CD8-positive, alpha-beta memory T cell (primary cell): ENCODE measurements around the gene C16orf54. TPM values are rescaled to one million over a fixed set of nuclear protein-coding genes. Genes with fewer than 3 reads are reported as not detected.
"Not testable (repeated sequence)": the region's sequence is repeated elsewhere in the genome, so short reads cannot be mapped to it uniquely, and the experiment has no call there.

Experiments used
- CTCF ChIA-PET: fragments of 350-600 bp; sonication (Branson Sonifier 250); formaldehyde crosslinking; loops from one replicate; lab custom pipeline; 2021; ENCODE audit warnings: antibody characterized with exemption; lab: Charles Lee
- POLR2A ChIA-PET: fragments of 350-600 bp; sonication (Branson Sonifier 250); formaldehyde crosslinking; loops from one replicate; lab custom pipeline; 2021; ENCODE audit warnings: antibody characterized with exemption; lab: Charles Lee
- DNase-seq, 5 donors: peaks; one replicate each; pipeline versions ENCODE4 v3.0.0 to v3.0.0-alpha.2; 2020 to 2022; ENCODE audit warnings: mixed read lengths in 1 of 5
- H3K27ac ChIP-seq: one replicate; pipeline ENCODE4 v1.7.0; 2013; ENCODE audit warnings: low read depth, mild to moderate bottlenecking, low read length, moderate library complexity
- H3K27me3 ChIP-seq: 2 replicates; pipeline ENCODE4 v1.7.0; 2013; ENCODE audit warnings: low read length, mild to moderate bottlenecking; ENCODE audit not compliant: insufficient read depth, poor library complexity, severe bottlenecking
- H3K36me3 ChIP-seq: 2 replicates; pipeline ENCODE4 v1.7.0; 2013; ENCODE audit warnings: mild to moderate bottlenecking, low read length, moderate library complexity; ENCODE audit not compliant: insufficient read depth
- H3K4me1 ChIP-seq: 2 replicates; pipeline ENCODE4 v1.7.0; 2013; ENCODE audit warnings: mild to moderate bottlenecking, low read length, moderate library complexity; ENCODE audit not compliant: insufficient read depth
- H3K4me3 ChIP-seq: 2 replicates; pipeline ENCODE4 v1.7.0; 2013; ENCODE audit warnings: mild to moderate bottlenecking, low read length
- H3K9me3 ChIP-seq: 2 replicates; pipeline ENCODE4 v1.7.0; 2013; ENCODE audit warnings: mild to moderate bottlenecking, low read length
- H3K27ac Mint-ChIP-seq, 8 donors: one replicate each; pipeline ENCODE4 v1.8.0; 2020 to 2021; ENCODE audit warnings: mixed read lengths in 8 of 8, mild to moderate bottlenecking in 6 of 8, inconsistent platforms in 3 of 8, moderate library complexity in 3 of 8
- H3K27me3 Mint-ChIP-seq, 2 donors: one replicate each; pipeline ENCODE4 v1.8.0; 2020 to 2021; ENCODE audit warnings: mixed read lengths in 2 of 2, mild to moderate bottlenecking in 1 of 2, moderate library complexity in 1 of 2
- H3K36me3 Mint-ChIP-seq, 3 donors: one replicate each; pipeline ENCODE4 v1.8.0; 2020 to 2021; ENCODE audit warnings: mixed read lengths in 3 of 3, inconsistent platforms in 1 of 3, mild to moderate bottlenecking in 1 of 3
- H3K4me1 Mint-ChIP-seq, 3 donors: one replicate each; pipeline ENCODE4 v1.8.0; 2020 to 2021; ENCODE audit warnings: mixed read lengths in 3 of 3, inconsistent platforms in 1 of 3, mild to moderate bottlenecking in 1 of 3
- H3K4me3 Mint-ChIP-seq, 7 donors: one replicate each; pipeline ENCODE4 v1.8.0; 2020 to 2021; ENCODE audit warnings: mixed read lengths in 7 of 7, mild to moderate bottlenecking in 6 of 7, moderate library complexity in 4 of 7, inconsistent platforms in 2 of 7
- H3K9me3 Mint-ChIP-seq, 5 donors: one replicate each; pipeline ENCODE4 v1.8.0; 2020 to 2022; ENCODE audit warnings: mixed read lengths in 5 of 5, mild to moderate bottlenecking in 3 of 5, moderate library complexity in 2 of 5, inconsistent platforms in 1 of 5
- polyA plus RNA-seq: library from polyadenylated mRNA; unstranded; fragments of 300-500 nt; fragmentation: Illumina TruSeq; gene quantifications from one replicate; pipeline ENCODE4 v1.2.3, GENCODE V29; 2021
- total RNA-seq, 2 experiments: library from RNA; stranded (reverse); gene quantifications; one replicate each; pipeline ENCODE4 v1.2.3, GENCODE V29; 2021

C16orf54 gene
- total and polyA plus RNA-seq, 3 experiments from 2014 or later = 32.3 to 45.0 (median 33.3) TPM

- H3K4me1 Mint-ChIP-seq = peaks cover 19 to 30% (median 30%) of the 10 kb centered on the region in 3 donors
- ChIA-PET CTCF (interaction anchor here (0.7 to 6.5 kb wide), 17 partner anchors 9 to 92 kb away, joined by 3 to 28 read pairs (median 4); partner anchors contain the start of genes C16orf54, KIF22 and PAGR1), POLR2A (interaction anchor here (0.5 to 0.7 kb wide), 3 partner anchors 14 to 75 kb away, joined by 3 to 7 read pairs (median 5); no protein-coding TSS in a partner anchor)
Observed at GRCh38 chr16:29729116-29729521, 16.7 kb downstream of the C16orf54 start.

GRCh38 chr16:29727452-29727851, 18.3 kb downstream of the C16orf54 start:
- peaks cover 2 to 4% (median 3%) of the 10 kb centered on the region in 3 donors for H3K36me3 Mint-ChIP-seq
- no peak overlapping the region for H3K27ac ChIP-seq
- H3K9me3 ChIP-seq = no peaks in the 10 kb centered on the region
- CTCF ChIA-PET = interaction anchor here (1.5 to 2.2 kb wide), 3 partner anchors 26 to 63 kb away, joined by 4 to 9 read pairs (median 6); partner anchors contain the start of gene KIF22
- POLR2A ChIA-PET = interaction anchor here (0.9 kb wide), 1 partner anchor 93 kb away, joined by 3 read pairs; the partner anchor contains the start of gene MVP
- H3K9me3 Mint-ChIP-seq = peaks cover 0 to 2% (median 2%) of the 10 kb centered on the region in 5 donors
- no peaks in the 10 kb centered on the region for H3K36me3 ChIP-seq
- H3K4me3 Mint-ChIP-seq = no peak overlapping the region
- no peak for DNase-seq
- no peak overlapping the region for H3K4me3 ChIP-seq
- H3K4me1 ChIP-seq = peaks cover 8% of the 10 kb centered on the region
- peaks cover 0 to 1% of the 10 kb centered on the region in 2 donors for H3K27me3 Mint-ChIP-seq
- peak overlapping the region in 3 of 8 donors; percentile 9 to 86 (median 48) for H3K27ac Mint-ChIP-seq
- H3K4me1 Mint-ChIP-seq = peaks cover 17 to 29% (median 28%) of the 10 kb centered on the region in 3 donors
- no peaks in the 10 kb centered on the region for H3K27me3 ChIP-seq

More at GRCh38 chr16:29729116-29729521, 16.7 kb downstream of the C16orf54 start:
- Mint-ChIP-seq H3K9me3 (peaks cover 0 to 2% (median 2%) of the 10 kb centered on the region in 5 donors), H3K36me3 (peaks cover 2 to 6% (median 4%) of the 10 kb centered on the region in 3 donors), H3K27me3 (peaks cover 0 to 1% of the 10 kb centered on the region in 2 donors), H3K27ac (no peak overlapping the region), H3K4me3 (peak overlapping the region in 1 of 7 donors; percentile 46)
- H3K36me3 ChIP-seq = no peaks in the 10 kb centered on the region
- no peak overlapping the region for H3K27ac ChIP-seq
- no peak overlapping the region for H3K4me3 ChIP-seq
- no peaks in the 10 kb centered on the region for H3K9me3 ChIP-seq
- DNase-seq = no peak
- H3K27me3 ChIP-seq = no peaks in the 10 kb centered on the region
- peaks cover 9% of the 10 kb centered on the region for H3K4me1 ChIP-seq

- DNase-seq = no peak
- Histone ChIP-seq H3K4me3 (no peak overlapping the region), H3K36me3 (no peaks in the 10 kb centered on the region), H3K9me3 (no peaks in the 10 kb centered on the region), H3K27me3 (no peaks in the 10 kb centered on the region), H3K4me1 (peaks cover 4% of the 10 kb centered on the region), H3K27ac (no peak overlapping the region)
- no peaks in the 10 kb centered on the region for H3K9me3 Mint-ChIP-seq
- POLR2A ChIA-PET = no interaction called here
- no peak overlapping the region for H3K4me3 Mint-ChIP-seq
- CTCF ChIA-PET = interaction anchor here (1.2 to 2.2 kb wide), 4 partner anchors 12 to 63 kb away, joined by 3 to 9 read pairs (median 5); partner anchors contain the start of gene KIF22
- H3K27me3 Mint-ChIP-seq = peaks cover 0 to 1% of the 10 kb centered on the region in 2 donors
- H3K27ac Mint-ChIP-seq = peak overlapping the region in 1 of 8 donors; percentile 0
- peaks cover 0 to 4% (median 0%) of the 10 kb centered on the region in 3 donors for H3K36me3 Mint-ChIP-seq
- peaks cover 14 to 24% (median 22%) of the 10 kb centered on the region in 3 donors for H3K4me1 Mint-ChIP-seq
Observed at GRCh38 chr16:29726845-29727377, 18.9 kb downstream of the C16orf54 start.

GRCh38 chr16:29721167-29721879, 24.5 kb downstream of the C16orf54 start:
- not testable (repeated sequence) for H3K4me1 ChIP-seq, H3K36me3 Mint-ChIP-seq, H3K27me3 ChIP-seq, H3K9me3 Mint-ChIP-seq, H3K4me3 ChIP-seq, H3K27ac ChIP-seq, H3K36me3 ChIP-seq, H3K27me3 Mint-ChIP-seq, H3K9me3 ChIP-seq
- Mint-ChIP-seq H3K27ac (peak overlapping the region in 4 of 8 donors; percentile 52 to 84 (median 69)), H3K4me1 (peaks cover 8 to 14% (median 13%) of the 10 kb centered on the region in 3 donors), H3K4me3 (peak overlapping the region in 3 of 7 donors; percentile 6 to 49 (median 27))
- ChIA-PET POLR2A (interaction anchor here (0.6 kb wide), 1 partner anchor 11 kb away, joined by 7 read pairs; no protein-coding TSS in a partner anchor), CTCF (interaction anchor here (0.9 to 2.9 kb wide), 9 partner anchors 8 to 68 kb away, joined by 3 to 30 read pairs (median 4); no protein-coding TSS in a partner anchor)
- peak in 3 of 5 donors; percentile 29 to 64 (median 45) for DNase-seq

GRCh38 chr16:29720703-29721102, 25.1 kb downstream of the C16orf54 start:
- Histone ChIP-seq H3K36me3 (no peaks in the 10 kb centered on the region), H3K9me3 (no peaks in the 10 kb centered on the region), H3K4me1 (no peaks in the 10 kb centered on the region), H3K27me3 (no peaks in the 10 kb centered on the region), H3K4me3 (no peak overlapping the region), H3K27ac (no peak overlapping the region)
- Mint-ChIP-seq H3K36me3 (no peaks in the 10 kb centered on the region), H3K27me3 (peaks cover 0 to 1% of the 10 kb centered on the region in 2 donors), H3K9me3 (no peaks in the 10 kb centered on the region), H3K27ac (no peak overlapping the region), H3K4me1 (peaks cover 8 to 14% (median 13%) of the 10 kb centered on the region in 3 donors), H3K4me3 (peak overlapping the region in 2 of 7 donors; percentile 8 to 13)
- CTCF ChIA-PET = interaction anchor here (1.0 to 2.9 kb wide), 4 partner anchors 9 to 65 kb away, joined by 3 to 30 read pairs (median 4); no protein-coding TSS in a partner anchor
- POLR2A ChIA-PET = interaction anchor here (0.6 to 0.7 kb wide), 2 partner anchors 11 to 743 kb away, joined by 5 to 7 read pairs; no protein-coding TSS in a partner anchor
- no peak for DNase-seq

GRCh38 chr16:29719063-29719462, 26.7 kb downstream of the C16orf54 start:
- no peak overlapping the region for H3K27ac ChIP-seq
- Mint-ChIP-seq H3K4me3 (no peak overlapping the region), H3K27ac (peak overlapping the region in 1 of 8 donors; percentile 45), H3K36me3 (no peaks in the 10 kb centered on the region), H3K27me3 (peaks cover 0 to 1% of the 10 kb centered on the region in 2 donors), H3K4me1 (peaks cover 8 to 14% (median 10%) of the 10 kb centered on the region in 3 donors), H3K9me3 (no peaks in the 10 kb centered on the region)
- H3K9me3 ChIP-seq = no peaks in the 10 kb centered on the region
- H3K4me3 ChIP-seq = no peak overlapping the region
- H3K27me3 ChIP-seq = no peaks in the 10 kb centered on the region
- ChIA-PET POLR2A (interaction anchor here (0.6 kb wide), 1 partner anchor 132 kb away, joined by 7 read pairs; no protein-coding TSS in a partner anchor), CTCF (interaction anchor here (1.0 to 2.7 kb wide), 3 partner anchors 18 to 71 kb away, joined by 3 to 14 read pairs (median 4); partner anchors contain the start of gene KIF22)
- H3K4me1 ChIP-seq = no peaks in the 10 kb centered on the region
- H3K36me3 ChIP-seq = no peaks in the 10 kb centered on the region
- DNase-seq = no peak

- H3K4me3 ChIP-seq = no peak overlapping the region
- POLR2A ChIA-PET = no interaction called here
- H3K36me3 ChIP-seq = no peaks in the 10 kb centered on the region
- H3K4me1 ChIP-seq = no peaks in the 10 kb centered on the region
- H3K36me3 Mint-ChIP-seq = no peaks in the 10 kb centered on the region
- CTCF ChIA-PET = interaction anchor here (1.3 to 2.7 kb wide), 3 partner anchors 12 to 26 kb away, joined by 4 to 14 read pairs (median 5); no protein-coding TSS in a partner anchor
- H3K27ac ChIP-seq = no peak overlapping the region
- H3K4me1 Mint-ChIP-seq = peaks cover 6 to 11% (median 8%) of the 10 kb centered on the region in 3 donors
- no peak overlapping the region for H3K27ac Mint-ChIP-seq
- H3K4me3 Mint-ChIP-seq = no peak overlapping the region
- no peaks in the 10 kb centered on the region for H3K9me3 ChIP-seq
- H3K27me3 Mint-ChIP-seq = peaks cover 0 to 1% of the 10 kb centered on the region in 2 donors
- DNase-seq = no peak
- H3K27me3 ChIP-seq = no peaks in the 10 kb centered on the region
- no peaks in the 10 kb centered on the region for H3K9me3 Mint-ChIP-seq
Observed at GRCh38 chr16:29717113-29717512, 28.7 kb downstream of the C16orf54 start.
